HEK293T (cell line): Measurements from ENCODE around the gene LMTK3.

Experiments
- BHLHE40 ChIP-seq: fragments of 450-650 bp; IDR thresholded peaks from 2 replicates; pipeline ENCODE4 v1.6.1; 2016; ENCODE audit warnings: mild to moderate bottlenecking, moderate library complexity, borderline replicate concordance
- ELF4 ChIP-seq: fragments of 450-650 bp; IDR thresholded peaks from 2 replicates; pipeline ENCODE4 v1.6.1; 2017; ENCODE audit warnings: antibody characterized with exemption
- FOXA1 ChIP-seq: fragments of 450-650 bp; IDR thresholded peaks from 2 replicates; pipeline ENCODE4 v1.6.1; 2016; ENCODE audit warnings: mild to moderate bottlenecking
- FOXM1 ChIP-seq: fragments of 450-650 bp; IDR thresholded peaks from 2 replicates; pipeline ENCODE4 v1.6.1; 2017; ENCODE audit warnings: mild to moderate bottlenecking, borderline replicate concordance
- L3MBTL2 ChIP-seq: fragments of 450-650 bp; conservative IDR thresholded peaks from 2 replicates; pipeline ENCODE4 v1.6.1; 2016; ENCODE audit warnings: mild to moderate bottlenecking
- NFRKB ChIP-seq: fragments of 450-650 bp; IDR thresholded peaks from 2 replicates; pipeline ENCODE4 v1.6.1; 2016; ENCODE audit warnings: mild to moderate bottlenecking, moderate library complexity
- SP1 ChIP-seq: fragments of 450-650 bp; IDR thresholded peaks from 2 replicates; pipeline ENCODE4 v1.6.1; 2017
- SUZ12 ChIP-seq: fragments of 450-650 bp; IDR thresholded peaks from 2 replicates; pipeline ENCODE4 v1.6.1; 2016; ENCODE audit warnings: mild to moderate bottlenecking
- TARDBP ChIP-seq: fragments of 450-650 bp; IDR thresholded peaks from 2 replicates; pipeline ENCODE4 v1.6.1; 2016
- ZNF384 ChIP-seq: fragments of 450-650 bp; IDR thresholded peaks from 2 replicates; pipeline ENCODE4 v1.6.1; 2016

GRCh38 chr19:48445256-48445605 lies 66.4 kb downstream of the LMTK3 start:
- TF ChIP-seq TARDBP (no peak), SP1 (no peak), SUZ12 (no peak), ELF4 (no peak), FOXM1 (no peak), NFRKB (no peak), ZNF384 (no peak), BHLHE40 (no peak), L3MBTL2 (no peak), FOXA1 (no peak)
